Astrocyte (in vitro differentiated cells and primary cell): ENCODE measurements around the gene CCDC102B.

ENCODE experiments used
- EZH2 ChIP-seq: IDR thresholded peaks from 2 replicates; pipeline ENCODE4 v1.6.1; 2012; ENCODE audit warnings: mild to moderate bottlenecking, low read length, inconsistent platforms; ENCODE audit not compliant: insufficient read depth
- TF ChIP-seq, protein P1 (sequence below): IDR thresholded peaks from 2 replicates; pipeline ENCODE4 v1.5.1; 2011; ENCODE audit warnings: low read depth, mild to moderate bottlenecking, inconsistent platforms, low read length, moderate library complexity; ENCODE audit not compliant: insufficient read depth

GRCh38 chr18:68797871-68798270, at the start of gene CCDC102B:
- TF ChIP-seq, protein P1, sequence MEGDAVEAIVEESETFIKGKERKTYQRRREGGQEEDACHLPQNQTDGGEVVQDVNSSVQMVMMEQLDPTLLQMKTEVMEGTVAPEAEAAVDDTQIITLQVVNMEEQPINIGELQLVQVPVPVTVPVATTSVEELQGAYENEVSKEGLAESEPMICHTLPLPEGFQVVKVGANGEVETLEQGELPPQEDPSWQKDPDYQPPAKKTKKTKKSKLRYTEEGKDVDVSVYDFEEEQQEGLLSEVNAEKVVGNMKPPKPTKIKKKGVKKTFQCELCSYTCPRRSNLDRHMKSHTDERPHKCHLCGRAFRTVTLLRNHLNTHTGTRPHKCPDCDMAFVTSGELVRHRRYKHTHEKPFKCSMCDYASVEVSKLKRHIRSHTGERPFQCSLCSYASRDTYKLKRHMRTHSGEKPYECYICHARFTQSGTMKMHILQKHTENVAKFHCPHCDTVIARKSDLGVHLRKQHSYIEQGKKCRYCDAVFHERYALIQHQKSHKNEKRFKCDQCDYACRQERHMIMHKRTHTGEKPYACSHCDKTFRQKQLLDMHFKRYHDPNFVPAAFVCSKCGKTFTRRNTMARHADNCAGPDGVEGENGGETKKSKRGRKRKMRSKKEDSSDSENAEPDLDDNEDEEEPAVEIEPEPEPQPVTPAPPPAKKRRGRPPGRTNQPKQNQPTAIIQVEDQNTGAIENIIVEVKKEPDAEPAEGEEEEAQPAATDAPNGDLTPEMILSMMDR = no peak
- no peak for TF ChIP-seq EZH2
